Measurements from ENCODE around the gene MCM3AP.
"Not testable (repeated sequence)": the region's sequence is repeated elsewhere in the genome, so short reads cannot be mapped to it uniquely, and the experiment has no call there.

Gene MCM3AP

DNA sequence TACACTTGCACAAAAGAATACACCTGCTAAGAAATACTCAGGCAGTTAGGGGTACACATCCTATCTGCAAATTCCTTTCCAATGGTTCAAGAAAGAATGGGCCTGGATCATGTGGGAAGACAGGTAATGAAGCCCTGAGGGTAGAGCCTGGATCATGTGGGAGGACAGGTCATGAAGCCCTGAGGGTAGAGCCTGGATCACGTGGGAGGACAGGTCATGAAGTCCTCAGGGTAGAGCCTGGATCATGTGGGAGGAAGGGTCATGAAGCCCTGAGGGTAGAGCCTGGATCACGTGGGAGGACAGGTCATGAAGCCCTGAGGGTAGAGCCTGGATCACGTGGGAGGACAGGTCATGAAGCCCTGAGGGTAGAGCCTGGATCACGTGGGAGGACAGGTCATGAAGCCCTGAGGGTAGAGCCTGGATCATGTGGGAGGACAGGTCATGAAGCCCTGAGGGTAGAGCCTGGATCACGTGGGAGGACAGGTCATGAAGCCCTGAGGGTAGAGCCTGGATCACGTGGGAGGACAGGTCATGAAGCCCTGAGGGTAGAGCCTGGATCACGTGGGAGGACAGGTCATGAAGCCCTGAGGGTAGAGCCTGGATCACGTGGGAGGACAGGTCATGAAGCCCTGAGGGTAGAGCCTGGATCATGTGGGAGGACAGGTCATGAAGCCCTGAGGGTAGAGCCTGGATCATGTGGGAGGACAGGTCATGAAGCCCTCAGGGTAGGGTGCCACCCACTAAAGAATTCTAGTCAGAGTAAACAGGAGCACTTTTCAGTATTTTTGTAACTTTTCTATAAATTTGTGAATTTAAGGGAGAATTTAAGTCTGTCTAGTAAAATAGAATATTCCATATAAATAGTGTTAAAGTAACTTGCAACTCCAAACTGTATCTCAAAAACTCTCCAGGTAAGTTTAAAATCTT is 84.3 kb downstream of the MCM3AP start:
- not testable (repeated sequence) for DNase-seq

DNA sequence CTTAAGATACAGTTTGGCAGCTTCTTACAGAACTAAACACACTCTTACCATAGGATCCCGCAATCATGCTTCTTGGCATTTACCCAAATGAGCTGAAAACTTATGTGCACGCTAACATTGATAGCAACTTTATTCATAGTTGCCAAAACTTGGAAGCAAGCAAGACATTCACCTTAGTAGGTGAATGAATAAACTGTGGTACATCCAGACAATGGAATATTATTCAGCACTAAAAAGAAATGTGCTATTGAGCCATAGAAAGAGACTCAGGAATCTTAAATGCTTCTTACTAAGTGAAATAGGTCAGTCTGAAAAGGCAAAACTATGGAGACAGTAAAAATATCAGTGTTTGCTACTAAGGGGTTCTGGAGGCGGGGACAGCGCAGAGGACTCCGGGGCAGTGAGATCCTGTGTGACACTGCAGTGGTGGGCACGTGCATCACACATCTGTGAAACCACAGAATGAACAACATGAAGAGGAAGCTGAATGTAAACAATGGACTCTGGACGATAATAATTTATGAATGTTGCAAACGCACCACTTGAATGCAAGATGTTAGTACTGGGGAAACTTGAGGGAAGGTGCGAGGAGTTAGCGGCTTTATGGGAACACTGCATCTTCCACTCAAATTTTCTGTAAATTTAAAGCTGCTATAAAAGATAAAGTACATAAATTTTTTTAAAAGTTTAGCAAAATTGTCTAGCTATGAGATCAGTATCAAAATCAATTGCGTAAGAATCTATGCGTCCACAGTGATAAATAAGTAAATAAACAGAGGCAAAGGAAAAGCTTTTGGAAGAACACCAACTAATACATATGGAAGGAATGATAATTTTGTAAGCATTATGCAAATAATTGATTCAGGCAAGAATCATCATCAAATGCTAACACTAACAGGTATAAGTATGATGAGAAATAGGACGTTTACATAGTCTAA is 85.7 kb downstream of the MCM3AP start:
- no peak for DNase-seq

GRCh38 chr21:46196733-46197132 is 88.7 kb downstream of the MCM3AP start:
- no peak for DNase-seq

GRCh38 chr21:46195595-46196195 is 89.7 kb downstream of the MCM3AP start:
- no peak for DNase-seq

GRCh38 chr21:46194374-46195334 is 90.8 kb downstream of the MCM3AP start:
- no peak for DNase-seq

GRCh38 chr21:46193829-46194373 is 91.5 kb downstream of the MCM3AP start:
- no peak for DNase-seq

DNA sequence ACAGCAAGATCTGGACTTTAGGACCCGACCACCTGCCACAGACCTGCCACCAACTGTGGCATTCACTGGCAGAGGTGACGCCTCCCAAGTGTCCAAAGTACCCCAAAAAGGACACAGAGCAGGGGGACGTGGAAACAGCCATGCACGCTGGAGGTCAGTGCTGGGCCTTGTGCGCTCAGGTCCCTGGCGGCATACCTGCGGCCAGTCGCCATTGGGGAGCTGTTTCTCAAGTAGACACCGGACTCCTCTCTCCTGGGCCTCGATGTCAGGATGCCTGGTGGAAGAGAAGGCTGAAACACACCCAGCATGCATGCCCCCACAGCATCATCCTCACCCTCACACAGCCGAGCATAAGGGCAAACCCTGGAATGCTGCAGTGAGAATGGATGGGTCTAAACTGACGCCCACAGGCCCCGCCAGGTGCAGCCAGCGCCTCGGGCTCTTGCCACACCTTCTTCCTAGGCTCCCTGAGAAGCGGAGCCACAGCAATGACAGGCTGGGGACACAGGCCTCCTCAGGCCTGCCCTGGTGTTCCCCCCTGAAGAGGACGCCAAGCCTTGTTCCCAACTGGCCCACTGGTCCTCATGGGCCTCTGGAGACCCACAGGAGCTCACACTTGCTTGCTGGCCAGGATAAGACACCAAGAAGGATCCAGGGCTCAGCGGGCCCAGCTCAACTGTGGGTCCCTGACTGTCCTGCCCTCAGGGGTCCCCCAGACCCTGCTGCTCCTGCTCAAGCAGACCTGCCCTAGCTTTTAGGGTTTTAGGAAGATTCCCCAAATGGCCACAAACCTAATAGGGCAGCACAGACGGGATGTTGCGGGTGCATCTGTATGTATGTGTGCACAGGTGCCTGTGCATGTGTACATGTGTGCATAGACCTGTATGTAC is 93.5 kb downstream of the MCM3AP start:
- DNase-seq = no peak

GRCh38 chr21:46191257-46191685 is 94.1 kb downstream of the MCM3AP start:
- DNase-seq = no peak

GRCh38 chr21:46190491-46191131 is 94.8 kb downstream of the MCM3AP start:
- DNase-seq = no peak

DNA sequence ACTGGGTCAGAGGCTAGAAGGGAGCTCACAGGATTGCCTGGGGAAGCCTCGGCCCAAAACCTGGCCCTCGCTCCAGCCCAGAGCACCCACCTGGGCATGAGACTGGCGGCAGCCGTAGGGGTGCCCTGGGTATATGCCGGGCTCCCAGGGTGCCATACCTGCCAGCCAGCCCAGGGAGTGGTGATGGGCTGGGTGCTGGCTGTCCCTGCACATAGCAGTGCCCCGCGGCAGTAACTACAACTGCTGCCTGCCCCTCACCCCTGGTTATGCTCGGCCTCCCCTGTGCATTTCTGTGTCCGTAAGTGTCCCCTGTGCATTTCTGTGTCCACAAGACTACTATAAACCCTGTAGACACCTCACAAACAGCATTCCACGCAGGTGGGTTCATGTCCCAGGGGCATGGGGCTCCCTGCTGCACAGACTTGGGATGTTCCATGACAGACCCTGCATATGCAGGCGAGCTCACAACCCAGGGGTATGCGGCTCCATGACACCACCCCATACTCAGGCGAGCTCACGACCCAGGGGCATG is 95.4 kb downstream of the MCM3AP start:
- no peak for DNase-seq

GRCh38 chr21:46189213-46189958 is 96.0 kb downstream of the MCM3AP start:
- no peak for DNase-seq

GRCh38 chr21:46188226-46189212 is 96.9 kb downstream of the MCM3AP start:
- peak; percentile 59 to 67 for DNase-seq

- DNase-seq = no peak
Measured at GRCh38 chr21:46187814-46188213, 97.6 kb downstream of the MCM3AP start.

DNA sequence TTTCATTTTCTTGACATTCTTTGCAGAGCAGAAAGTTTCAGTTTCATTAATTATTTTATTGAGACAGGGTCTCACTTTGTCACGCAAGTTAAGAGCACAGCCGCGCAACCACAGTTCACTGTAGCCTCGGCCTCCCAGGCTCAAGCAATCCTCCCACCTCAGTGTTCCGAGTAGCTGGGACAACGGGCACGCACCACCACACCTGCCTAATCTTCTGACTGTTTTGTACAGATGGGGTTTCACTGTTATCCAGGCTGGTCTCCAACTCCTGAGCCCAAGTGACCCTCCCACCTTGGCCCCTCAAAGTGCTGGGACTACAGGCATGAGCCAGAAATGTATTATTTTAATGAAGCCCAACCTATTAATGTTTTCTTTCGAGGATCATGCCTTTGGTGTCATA is 98.2 kb downstream of the MCM3AP start:
- DNase-seq = no peak

DNA sequence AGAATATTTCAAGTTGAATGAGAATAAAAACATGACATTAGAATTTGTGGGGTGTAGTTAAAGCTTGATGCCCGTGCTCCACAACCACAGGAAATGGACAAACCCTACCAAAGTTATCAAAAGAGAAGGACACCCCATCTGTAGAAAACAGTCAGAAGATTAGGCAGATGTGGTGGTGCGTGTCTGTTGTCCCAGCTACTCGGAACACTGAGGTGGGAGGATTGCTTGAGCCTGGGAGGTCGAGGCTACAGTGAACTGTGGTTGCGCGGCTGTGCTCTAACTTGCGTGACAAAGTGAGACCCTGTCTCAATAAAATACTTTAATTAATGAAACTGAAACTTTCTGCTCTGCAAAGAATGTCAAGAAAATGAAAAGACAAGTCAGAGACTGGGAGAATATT is 99.7 kb downstream of the MCM3AP start:
- no peak for DNase-seq

Data from SHP77 (cell line).